ENCODE results near the gene C20orf173.

Gene C20orf173

DNA sequence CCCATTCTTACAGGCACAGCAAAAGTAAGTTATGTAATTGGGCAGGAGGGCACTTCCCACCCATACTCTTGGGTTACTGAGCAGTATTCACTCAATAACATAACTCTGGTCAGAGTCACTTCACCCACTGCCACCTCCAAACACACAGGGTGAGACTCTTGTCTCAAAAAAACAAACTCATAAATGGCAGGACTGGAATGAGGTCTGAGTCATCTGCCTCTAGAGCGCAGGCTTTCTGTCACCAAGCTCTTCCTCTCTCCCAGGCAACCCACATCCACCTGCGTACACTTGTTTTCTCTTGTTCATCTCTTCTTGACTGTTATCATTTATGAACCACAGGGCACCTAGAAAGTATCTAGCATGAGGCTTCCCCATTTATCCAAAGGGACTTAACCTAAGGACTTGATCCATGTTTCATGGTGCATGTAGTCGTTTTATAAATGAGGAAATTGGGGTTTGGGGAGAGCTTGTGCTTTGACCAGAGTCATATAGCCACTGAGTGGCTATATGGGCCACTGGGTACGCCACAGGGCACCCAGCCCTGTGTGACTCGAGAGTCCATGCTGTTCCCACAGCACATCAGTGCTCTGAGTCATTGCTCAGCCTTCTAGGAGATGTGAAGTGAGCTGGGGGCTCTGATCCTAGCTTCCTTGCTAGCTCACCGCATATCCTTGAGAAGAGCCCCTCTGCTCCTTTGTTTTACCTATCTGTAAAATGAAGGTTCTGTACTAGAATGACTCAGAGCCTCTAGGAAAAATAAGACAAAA, 22.4 kb downstream of the C20orf173 start:
- DNase-seq (ENCODE audit: low read depth in 2 of 2): no peak

DNA sequence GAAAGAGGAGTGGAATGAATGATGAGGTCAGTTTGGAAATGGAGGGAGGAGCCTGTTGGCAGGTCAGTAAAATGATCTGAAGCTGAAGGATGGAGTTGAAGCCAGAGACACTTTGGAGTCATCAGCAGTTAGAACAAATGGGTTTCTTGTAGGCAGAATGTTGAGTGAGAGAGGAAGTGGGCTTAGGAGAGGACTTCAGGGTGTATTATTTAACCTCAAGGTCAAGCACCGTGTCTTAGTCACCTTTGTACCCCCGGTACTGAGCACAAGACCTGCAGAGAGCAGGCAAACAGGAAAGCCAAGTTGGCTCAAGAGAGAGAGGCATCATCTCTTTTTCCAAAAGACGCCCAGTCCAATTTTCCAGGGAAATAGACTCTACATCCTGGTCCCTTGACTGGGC, 23.3 kb downstream of the C20orf173 start:
- DNase-seq (ENCODE audit: low read depth in 2 of 2): no peak

DNA sequence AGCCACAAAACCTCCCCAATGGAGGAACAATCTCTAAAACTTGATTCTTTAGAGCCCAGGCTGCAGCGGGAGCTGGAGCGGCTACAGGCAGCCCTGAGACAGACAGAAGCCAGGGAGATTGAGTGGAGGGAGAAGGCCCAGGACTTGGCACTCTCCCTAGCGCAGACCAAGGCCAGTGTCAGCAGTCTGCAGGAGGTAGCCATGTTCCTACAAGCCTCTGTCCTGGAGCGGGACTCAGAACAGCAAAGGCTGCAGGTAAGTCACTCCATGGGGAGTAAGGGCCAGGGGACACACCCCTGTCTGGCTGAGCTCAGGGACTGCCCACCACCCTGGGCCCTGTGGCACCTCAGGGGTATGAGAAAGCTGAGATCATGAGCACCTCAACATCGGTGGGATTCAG, 24.7 kb downstream of the C20orf173 start:
- DNase-seq (ENCODE audit: low read depth in 2 of 2): no peak

DNA sequence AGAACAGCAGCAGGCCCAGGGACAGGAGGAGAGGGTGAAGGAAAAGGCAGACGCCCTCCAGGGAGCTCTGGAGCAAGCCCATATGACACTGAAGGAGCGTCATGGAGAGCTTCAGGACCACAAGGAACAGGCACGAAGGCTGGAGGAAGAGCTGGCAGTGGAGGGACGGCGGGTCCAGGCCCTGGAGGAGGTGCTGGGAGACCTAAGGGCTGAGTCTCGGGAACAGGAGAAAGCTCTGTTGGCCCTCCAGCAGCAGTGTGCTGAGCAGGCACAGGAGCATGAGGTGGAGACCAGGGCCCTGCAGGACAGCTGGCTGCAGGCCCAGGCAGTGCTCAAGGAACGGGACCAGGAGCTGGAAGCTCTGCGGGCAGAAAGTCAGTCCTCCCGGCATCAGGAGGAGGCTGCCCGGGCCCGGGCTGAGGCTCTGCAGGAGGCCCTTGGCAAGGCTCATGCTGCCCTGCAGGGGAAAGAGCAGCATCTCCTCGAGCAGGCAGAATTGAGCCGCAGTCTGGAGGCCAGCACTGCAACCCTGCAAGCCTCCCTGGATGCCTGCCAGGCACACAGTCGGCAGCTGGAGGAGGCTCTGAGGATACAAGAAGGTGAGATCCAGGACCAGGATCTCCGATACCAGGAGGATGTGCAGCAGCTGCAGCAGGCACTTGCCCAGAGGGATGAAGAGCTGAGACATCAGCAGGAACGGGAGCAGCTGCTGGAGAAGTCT, 25.5 kb downstream of the C20orf173 start:
- no peak for DNase-seq (ENCODE audit: low read depth in 2 of 2)

GRCh38 chr20:35503281-35503680, 26.2 kb downstream of the C20orf173 start:
- DNase-seq (ENCODE audit: low read depth in 2 of 2): no peak

DNA sequence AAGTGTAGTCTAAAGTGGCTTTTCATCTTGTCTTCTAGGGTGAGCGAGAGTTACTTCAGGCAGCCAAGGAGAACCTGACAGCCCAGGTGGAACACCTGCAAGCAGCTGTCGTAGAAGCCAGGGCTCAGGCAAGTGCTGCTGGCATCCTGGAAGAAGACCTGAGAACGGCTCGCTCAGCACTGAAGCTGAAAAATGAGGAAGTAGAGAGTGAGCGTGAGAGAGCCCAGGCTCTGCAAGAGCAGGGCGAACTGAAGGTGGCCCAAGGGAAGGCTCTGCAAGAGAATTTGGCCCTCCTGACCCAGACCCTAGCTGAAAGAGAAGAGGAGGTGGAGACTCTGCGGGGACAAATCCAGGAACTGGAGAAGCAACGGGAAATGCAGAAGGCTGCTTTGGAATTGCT, 27.1 kb downstream of the C20orf173 start:
- no peak for DNase-seq (ENCODE audit: low read depth in 2 of 2)

DNA sequence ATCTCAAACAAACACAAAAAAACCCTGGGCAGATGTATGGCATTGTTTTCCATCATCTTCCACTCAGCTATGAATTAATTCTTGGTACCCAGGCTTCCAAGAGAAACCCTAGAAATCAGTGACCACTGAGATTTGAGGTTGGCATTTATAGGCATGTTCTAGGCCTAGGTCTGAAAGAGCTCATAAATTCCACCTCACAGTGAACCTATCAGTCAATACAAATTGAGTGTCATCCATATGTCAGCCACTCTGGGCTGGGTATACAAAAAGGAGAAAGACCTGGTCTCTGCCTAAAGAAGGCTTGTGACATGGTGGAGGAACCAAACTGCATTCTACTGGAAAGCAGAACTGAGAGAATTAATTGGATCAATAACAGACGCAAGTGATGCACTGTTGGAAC, 30.2 kb downstream of the C20orf173 start:
- DNase-seq (ENCODE audit: low read depth in 2 of 2): no peak

DNA sequence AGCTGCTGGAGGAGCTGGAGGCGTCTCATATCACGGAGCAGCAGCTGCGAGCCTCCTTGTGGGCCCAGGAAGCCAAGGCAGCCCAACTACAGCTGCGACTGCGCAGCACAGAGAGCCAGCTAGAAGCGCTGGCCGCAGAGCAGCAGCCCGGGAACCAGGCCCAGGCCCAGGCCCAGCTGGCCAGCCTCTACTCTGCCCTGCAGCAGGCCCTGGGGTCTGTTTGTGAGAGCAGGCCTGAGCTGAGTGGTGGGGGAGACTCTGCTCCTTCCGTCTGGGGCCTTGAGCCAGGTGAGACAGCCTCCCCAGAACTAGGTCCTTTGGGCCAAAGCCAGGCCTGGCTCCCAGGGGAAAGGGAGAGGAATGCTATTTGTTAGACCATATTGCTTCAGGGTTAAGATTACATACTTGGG, 31.7 kb downstream of the C20orf173 start:
- DNase-seq (ENCODE audit: low read depth in 2 of 2): no peak

DNA sequence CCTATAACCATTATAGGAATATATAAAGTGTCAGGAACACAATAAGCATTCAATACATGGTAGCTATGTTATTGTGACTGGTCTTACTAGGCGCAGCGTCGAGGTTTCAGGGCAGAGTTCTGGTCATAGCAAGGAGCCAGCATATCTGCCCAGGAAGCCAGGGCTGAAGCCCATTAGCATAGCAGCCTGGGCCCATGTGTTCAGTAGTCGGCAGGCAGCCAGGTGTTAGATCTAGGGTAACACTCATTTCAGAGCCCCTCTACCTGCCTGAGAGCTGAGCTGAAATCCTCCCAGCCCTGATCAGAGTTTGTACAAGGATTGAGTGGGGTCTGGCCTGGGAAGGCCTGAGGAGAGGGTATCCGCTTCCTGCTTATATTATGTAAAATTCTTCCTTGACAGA, 32.1 kb downstream of the C20orf173 start:
- DNase-seq (ENCODE audit: low read depth in 2 of 2): no peak

- no peak for DNase-seq (ENCODE audit: low read depth in 2 of 2)
These were observed 33.0 kb downstream of the C20orf173 start for GRCh38 chr20:35496481-35496880.

GRCh38 chr20:35492352-35492751, 37.1 kb downstream of the C20orf173 start:
- DNase-seq (ENCODE audit: low read depth in 2 of 2): no peak

DNA sequence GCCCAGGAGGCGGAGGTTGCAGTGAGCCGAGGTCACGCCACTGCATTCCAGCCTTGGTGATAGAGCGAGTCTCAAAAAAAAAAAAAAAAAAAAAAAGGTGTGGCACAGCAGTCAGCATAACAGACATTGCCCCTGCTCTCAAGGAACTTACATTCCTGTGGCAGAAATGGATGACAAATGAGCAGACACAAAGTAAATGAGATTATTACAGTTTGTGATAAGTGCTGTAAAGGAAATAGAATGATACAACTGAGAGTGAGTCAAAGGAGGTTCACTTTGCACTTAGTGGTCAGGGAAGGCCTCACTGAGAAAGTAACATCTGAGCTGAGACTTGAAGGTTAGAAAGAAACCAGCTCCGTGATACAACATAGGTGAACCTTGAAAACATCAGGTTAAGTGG, 37.6 kb downstream of the C20orf173 start:
- DNase-seq (ENCODE audit: low read depth in 2 of 2): no peak

- peak; percentile 34 to 41 for DNase-seq (ENCODE audit: low read depth in 2 of 2)
These were observed 38.7 kb downstream of the C20orf173 start for GRCh38 chr20:35490736-35491181.

DNA sequence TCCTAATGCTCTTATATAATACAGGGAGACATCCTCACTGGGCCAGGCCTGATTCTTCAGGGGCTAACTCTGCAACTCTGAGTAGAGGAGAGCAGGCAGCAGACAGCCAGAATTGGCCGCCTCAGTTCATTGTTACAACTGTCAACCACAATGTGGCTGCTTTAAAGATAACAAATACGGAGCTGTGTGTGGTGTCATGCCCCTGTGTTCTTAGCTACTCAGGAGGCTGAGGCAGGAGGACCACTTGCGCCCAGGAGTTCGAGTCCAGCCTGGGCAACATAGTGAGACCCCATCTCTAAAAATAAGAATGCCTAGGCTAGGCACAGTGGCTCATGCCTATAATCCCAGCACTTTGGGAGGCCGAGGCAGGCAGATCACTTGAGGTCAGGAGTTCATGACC, 39.7 kb downstream of the C20orf173 start:
- DNase-seq (ENCODE audit: low read depth in 2 of 2): no peak

DNA sequence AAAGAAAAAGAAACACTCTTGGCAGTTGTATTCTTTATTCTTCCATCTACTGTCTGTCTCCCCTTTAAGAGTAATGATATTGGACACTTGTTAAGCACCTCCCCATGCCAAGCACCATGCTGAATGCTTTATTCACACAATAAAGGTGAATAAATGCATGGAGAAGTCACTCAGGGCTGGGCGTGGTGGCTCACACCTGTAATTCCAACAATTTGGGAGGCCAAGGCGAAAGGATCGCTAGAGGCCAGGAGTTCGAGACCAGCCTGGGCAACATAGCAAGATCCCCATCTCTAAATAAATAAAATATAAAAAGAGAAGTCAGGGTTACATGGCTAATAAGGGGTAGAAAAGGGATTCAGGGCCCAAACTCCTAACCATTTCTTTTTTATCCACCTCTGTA, 42.0 kb downstream of the C20orf173 start:
- DNase-seq (ENCODE audit: low read depth in 2 of 2): no peak

DNA sequence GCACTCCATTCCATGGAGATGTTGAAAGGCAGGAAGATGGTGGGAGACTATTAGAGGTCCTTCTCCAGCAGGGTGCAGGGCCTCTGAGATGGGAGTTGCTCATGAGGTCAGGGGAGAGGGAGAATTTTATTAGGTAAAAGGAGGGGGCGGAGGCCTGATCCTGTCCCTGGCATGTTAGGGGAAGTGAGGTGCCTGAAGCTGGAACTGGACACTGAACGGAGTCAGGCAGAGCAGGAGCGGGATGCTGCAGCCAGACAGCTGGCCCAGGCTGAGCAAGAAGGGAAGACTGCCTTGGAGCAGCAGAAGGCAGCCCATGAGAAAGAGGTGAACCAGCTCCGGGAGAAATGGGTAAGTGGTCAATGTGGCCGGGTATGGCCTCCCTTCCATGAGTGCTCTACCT, 49.7 kb downstream of the C20orf173 start:
- DNase-seq (ENCODE audit: low read depth in 2 of 2): no peak

DNA sequence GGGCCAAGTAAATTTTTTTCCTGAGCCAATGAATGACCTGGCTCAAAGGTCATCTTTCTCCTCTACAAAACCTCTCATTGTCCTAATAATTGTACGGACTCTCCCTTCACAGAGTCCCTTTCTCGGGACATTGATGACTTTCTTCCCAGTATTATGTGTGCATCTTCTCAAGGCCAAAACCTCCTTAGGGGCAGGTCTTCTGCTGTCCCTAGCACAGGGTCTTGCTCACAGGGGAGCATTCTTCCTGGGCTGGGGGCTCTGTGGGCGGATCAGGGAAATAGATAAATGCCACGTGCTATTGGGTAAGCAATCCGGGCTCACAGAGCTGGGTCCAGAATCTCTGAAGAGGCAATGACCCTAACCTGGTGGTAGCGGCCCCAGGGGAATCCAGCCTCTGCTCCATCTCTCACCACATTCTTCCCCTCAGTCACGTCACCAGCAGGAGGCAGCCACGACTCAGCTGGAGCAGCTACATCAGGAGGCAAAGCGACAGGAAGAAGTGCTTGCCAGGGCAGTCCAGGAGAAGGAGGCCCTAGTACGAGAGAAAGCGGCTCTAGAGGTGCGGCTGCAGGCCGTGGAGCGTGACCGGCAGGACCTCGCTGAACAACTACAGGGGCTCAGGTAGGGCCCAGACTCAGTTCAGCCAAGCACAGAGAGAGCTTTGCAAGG, 50.5 kb downstream of the C20orf173 start:
- DNase-seq (ENCODE audit: low read depth in 2 of 2): no peak

Measured in stimulated activated CD8-positive, alpha-beta memory T cell treated with anti-CD3 and anti-CD28 coated beads, Interleukin-2, amount 100 ng/mL, for 48 hours (primary cell).